Endometrial microvascular endothelial cells (primary cell): ENCODE measurements around the gene RAC2. TPM values are rescaled to one million over a fixed set of nuclear protein-coding genes. Genes with fewer than 3 reads are reported as not detected.

ENCODE experiments used
- total RNA-seq: library from RNA; depleted of rRNA; stranded (reverse); fragments of >200 nt; gene quantifications from one replicate; pipeline ENCODE4 v1.2.3, GENCODE V29; 2015; ENCODE audit errors: inconsistent ontology term

RAC2 gene
- total RNA-seq, 1 donor from 2014 or later = 398 TPM

Other genes starting within 250 kb of the RAC2 start
- 43.2 TPM for gene TST, start 224.8 kb downstream of the RAC2 start, total RNA-seq
- 140 TPM for gene MPST, start 224.5 kb downstream of the RAC2 start, total RNA-seq
- gene KCTD17, start 192.5 kb downstream of the RAC2 start, total RNA-seq = 50.5 TPM
- not detected for gene TMPRSS6, start 134.6 kb downstream of the RAC2 start, total RNA-seq
- not detected for gene IL2RB, start 94.4 kb downstream of the RAC2 start, total RNA-seq
- gene C1QTNF6, start 56.0 kb downstream of the RAC2 start, total RNA-seq = 2.8 TPM
- not detected for gene SSTR3, start 31.8 kb downstream of the RAC2 start, total RNA-seq
- 0.19 TPM for gene CYTH4, start 38.2 kb upstream of the RAC2 start, total RNA-seq
- 4.3 TPM for gene ELFN2, start 183.2 kb upstream of the RAC2 start, total RNA-seq
- 321 TPM for gene MFNG, start 242.1 kb upstream of the RAC2 start, total RNA-seq